Mucosa of stomach (tissue), 1 donor: ENCODE measurements around the gene CD82.

Source experiments
- H3K27me3 ChIP-seq: one replicate; pipeline ENCODE4 v1.7.0; 2013; ENCODE audit warnings: mild to moderate bottlenecking, low read length; ENCODE audit not compliant: control insufficient read depth, insufficient read depth
- H3K36me3 ChIP-seq: one replicate; pipeline ENCODE4 v1.7.0; 2013; ENCODE audit warnings: low read length; ENCODE audit not compliant: control insufficient read depth, insufficient read depth
- H3K4me1 ChIP-seq: one replicate; pipeline ENCODE4 v1.7.0; 2013; ENCODE audit warnings: mild to moderate bottlenecking, low read length; ENCODE audit not compliant: control insufficient read depth, insufficient read depth
- H3K4me3 ChIP-seq: one replicate; pipeline ENCODE4 v1.7.0; 2013; ENCODE audit warnings: low read length
- H3K9ac ChIP-seq: one replicate; pipeline ENCODE4 v1.7.0; 2013; ENCODE audit warnings: mild to moderate bottlenecking, low read length, moderate library complexity
- H3K9me3 ChIP-seq: one replicate; pipeline ENCODE4 v1.7.0; 2013; ENCODE audit warnings: mild to moderate bottlenecking, low read length, moderate library complexity; ENCODE audit not compliant: control insufficient read depth
- donor health status: Pancreatic carcinoma.

Gene CD82

DNA sequence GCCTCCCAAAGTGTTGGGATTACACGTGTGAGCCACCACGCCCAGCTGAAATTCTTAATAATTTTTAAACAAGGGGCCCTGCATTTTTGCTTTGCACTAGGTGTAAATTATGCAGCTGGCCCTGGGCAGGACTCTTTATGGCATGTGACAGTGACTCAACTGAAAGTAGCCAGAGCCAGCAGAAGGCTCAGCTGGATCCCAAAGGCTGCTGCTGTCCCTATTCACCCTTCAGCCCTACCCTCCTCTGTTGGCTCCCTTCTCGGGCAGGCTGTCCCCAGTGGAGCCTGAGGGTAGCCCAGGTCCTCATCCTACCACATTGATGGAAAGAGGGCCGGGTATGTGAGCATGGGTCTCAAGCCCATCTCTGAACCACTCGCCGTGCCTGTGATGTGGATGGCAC, 45.6 kb downstream of the CD82 start:
- Histone ChIP-seq H3K4me1 (peaks cover 69% of the 10 kb centered on the region), H3K9me3 (no peaks in the 10 kb centered on the region), H3K27me3 (no peaks in the 10 kb centered on the region), H3K4me3 (no peak overlapping the region), H3K9ac (no peak overlapping the region), H3K36me3 (peaks cover 6% of the 10 kb centered on the region)

DNA sequence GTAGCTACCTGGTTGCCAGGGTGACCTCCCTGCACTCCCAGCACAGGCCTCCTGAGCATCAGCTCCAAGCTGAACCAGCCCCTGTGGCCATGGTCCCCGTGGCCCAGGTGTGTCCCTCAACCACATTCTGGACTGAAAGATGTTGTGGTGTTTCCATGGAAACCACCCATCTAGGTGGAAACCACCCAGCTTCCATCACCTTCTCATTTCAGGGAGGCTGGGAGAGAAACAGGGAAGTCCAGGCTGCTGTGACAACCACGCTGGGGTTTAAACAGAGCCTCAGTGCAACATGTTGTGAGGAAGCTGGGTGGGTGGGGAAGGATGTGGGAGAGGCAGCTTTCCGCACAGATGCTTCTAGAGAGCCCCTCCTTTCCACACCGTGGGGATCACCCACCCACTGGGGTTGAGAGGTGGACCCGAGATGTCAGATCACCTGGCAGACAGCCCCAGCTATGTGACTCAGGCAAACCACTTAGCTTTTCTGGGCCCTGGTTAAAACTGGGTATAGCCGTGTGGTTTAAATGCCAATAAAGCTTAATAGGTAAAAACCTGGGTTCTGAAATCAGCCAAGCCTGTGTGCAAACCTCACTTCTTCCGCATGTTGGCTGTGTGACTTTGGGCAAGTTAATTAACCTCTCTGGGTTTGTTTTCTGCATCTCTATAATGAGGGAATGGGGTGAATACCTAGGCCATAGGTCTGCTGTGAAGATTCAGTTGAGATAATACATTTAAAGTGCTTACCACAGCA, 46.4 kb downstream of the CD82 start:
- no peaks in the 10 kb centered on the region for H3K27me3 ChIP-seq
- H3K36me3 ChIP-seq: no peaks in the 10 kb centered on the region
- no peak overlapping the region for H3K4me3 ChIP-seq
- peaks cover 69% of the 10 kb centered on the region for H3K4me1 ChIP-seq
- no peak overlapping the region for H3K9ac ChIP-seq
- H3K9me3 ChIP-seq: no peaks in the 10 kb centered on the region

- Histone ChIP-seq H3K4me3 (no peak overlapping the region), H3K9me3 (no peaks in the 10 kb centered on the region), H3K9ac (no peak overlapping the region), H3K4me1 (peaks cover 58% of the 10 kb centered on the region), H3K36me3 (no peaks in the 10 kb centered on the region), H3K27me3 (no peaks in the 10 kb centered on the region)
Measured at GRCh38 chr11:44613153-44613552, 47.7 kb downstream of the CD82 start.

DNA sequence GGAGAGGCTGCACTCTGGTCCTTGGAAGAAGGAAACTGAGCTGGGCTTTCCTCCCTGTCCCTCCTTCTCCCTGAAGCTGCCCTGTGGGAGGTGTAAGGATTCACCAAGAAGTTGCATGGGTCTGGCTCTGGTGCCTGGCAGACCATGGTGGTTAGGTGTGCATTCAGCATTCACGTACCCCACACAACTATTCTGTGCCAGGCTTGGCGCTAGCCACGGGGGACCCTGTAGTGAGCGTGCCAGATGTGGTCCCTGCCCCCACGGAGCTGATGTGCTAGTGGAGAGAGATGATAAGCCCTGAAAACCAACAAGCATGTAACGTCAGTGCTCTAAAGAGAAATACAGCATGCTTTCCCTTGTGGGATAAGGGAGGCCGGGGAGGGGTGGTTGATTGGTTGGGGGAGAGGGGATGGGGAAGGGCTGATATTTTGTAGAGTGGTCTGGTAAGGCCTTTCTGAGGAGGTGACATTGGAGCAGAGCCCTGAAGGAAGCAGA, 48.9 kb downstream of the CD82 start:
- H3K9ac ChIP-seq: no peak overlapping the region
- peaks cover 47% of the 10 kb centered on the region for H3K4me1 ChIP-seq
- H3K27me3 ChIP-seq: no peaks in the 10 kb centered on the region

GRCh38 chr11:44615041-44615755, 49.7 kb downstream of the CD82 start:
- no peaks in the 10 kb centered on the region for H3K36me3 ChIP-seq
- no peaks in the 10 kb centered on the region for H3K27me3 ChIP-seq
- H3K9me3 ChIP-seq: no peaks in the 10 kb centered on the region
- peaks cover 42% of the 10 kb centered on the region for H3K4me1 ChIP-seq
- no peak overlapping the region for H3K4me3 ChIP-seq
- H3K9ac ChIP-seq: no peak overlapping the region

More for the DNA sequence above, 48.9 kb downstream of the CD82 start:
- H3K36me3 ChIP-seq: no peaks in the 10 kb centered on the region
- no peaks in the 10 kb centered on the region for H3K9me3 ChIP-seq
- H3K4me3 ChIP-seq: no peak overlapping the region

DNA sequence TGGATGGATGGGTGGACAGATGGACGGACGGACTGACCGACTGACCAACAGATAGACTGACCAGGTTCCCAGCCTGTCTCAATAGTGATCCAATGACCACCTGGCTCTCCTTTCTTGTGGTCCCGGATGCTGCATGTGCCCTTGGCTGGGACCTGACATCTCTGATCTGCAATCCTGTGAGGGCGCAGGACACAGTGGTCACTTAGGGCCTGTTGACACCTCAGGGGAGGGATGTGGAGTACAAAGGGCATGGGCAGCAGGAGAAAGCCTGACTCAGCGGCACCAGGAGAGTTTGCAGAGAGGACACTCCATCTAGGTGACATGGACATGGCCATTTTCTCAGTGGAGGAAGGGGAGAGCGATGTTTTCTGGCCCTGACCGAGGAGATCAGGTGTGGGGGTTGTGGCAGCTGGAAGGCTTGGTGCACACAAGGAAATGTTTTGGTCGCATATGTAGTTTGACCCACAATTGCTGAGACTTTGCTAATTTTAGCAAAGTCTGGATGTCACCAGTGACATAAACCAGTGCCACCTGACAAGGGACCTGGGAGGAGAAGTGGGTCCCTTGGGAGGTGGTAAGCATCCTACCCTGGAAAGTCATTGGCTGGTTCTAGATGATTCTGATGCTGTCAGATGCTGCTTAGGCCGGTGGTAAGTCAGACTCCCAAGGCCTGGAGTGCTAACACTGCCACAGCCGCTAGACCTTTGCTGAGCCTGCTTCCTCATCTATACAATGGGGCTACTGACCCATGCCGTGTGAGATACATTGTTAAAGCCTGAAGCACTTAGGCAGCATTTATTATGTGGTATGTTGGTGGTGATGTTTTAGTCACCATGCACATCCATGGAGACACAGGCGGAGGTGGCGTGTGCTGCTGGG, 50.7 kb downstream of the CD82 start:
- no peaks in the 10 kb centered on the region for H3K9me3 ChIP-seq
- H3K27me3 ChIP-seq: no peaks in the 10 kb centered on the region
- no peak overlapping the region for H3K9ac ChIP-seq
- H3K4me3 ChIP-seq: no peak overlapping the region
- H3K4me1 ChIP-seq: peaks cover 43% of the 10 kb centered on the region
- H3K36me3 ChIP-seq: no peaks in the 10 kb centered on the region

DNA sequence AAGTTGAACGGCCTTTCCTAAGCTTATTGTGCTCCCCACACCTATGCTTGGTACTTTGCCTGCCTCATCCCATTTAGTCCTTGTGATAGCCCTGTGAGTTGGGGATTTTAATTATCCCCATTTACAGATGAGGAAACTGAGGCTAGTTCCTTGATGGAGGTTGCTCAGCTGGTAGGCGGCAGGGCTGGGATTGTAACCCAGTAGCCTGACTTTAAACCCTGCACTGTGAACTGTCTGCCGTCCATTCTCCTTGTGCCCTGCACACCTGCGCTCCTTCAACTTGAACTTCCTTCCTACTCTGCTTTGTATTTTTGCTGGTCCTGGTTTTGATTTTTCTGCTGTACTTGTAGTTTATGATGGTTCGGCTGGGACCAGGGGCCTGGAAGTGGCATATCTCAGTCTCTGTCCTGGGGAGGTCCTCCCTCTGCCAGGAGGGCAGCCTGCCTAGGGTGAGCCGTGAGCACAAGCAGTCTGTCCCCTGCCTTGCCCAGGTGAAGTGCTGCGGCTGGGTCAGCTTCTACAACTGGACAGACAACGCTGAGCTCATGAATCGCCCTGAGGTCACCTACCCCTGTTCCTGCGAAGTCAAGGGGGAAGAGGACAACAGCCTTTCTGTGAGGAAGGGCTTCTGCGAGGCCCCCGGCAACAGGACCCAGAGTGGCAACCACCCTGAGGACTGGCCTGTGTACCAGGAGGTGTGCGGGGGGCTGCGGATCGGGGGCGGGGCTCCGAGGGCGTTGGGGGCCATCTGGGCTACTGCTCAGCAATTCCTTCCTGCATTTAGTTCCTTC, 52.4 kb downstream of the CD82 start:
- Histone ChIP-seq H3K36me3 (no peaks in the 10 kb centered on the region), H3K9me3 (no peaks in the 10 kb centered on the region), H3K9ac (no peak overlapping the region), H3K27me3 (no peaks in the 10 kb centered on the region), H3K4me1 (peaks cover 44% of the 10 kb centered on the region), H3K4me3 (no peak overlapping the region)

DNA sequence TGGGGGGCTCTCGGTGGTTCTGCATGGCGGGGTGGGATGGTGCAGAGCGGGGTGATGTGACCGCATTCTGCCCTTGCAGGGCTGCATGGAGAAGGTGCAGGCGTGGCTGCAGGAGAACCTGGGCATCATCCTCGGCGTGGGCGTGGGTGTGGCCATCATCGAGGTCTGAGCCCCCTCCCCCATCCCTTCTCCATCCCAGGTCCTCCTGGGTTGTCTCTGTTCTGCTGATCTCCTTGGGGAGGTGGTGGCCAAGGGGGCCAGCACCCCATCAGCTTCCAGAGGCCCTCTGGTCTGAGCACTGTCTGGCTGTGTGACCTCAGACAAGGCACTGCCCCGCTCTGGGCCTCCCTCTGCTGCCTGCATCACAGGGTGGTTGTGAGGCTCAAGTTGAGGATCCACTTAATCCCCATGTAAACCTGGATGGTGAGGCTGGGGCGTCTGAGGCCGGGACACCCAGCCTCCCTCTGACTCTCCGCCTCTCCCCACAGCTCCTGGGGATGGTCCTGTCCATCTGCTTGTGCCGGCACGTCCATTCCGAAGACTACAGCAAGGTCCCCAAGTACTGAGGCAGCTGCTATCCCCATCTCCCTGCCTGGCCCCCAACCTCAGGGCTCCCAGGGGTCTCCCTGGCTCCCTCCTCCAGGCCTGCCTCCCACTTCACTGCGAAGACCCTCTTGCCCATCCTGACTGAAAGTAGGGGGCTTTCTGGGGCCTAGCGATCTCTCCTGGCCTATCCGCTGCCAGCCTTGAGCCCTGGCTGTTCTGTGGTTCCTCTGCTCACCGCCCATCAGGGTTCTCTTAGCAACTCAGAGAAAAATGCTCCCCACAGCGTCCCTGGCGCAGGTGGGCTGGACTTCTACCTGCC, 53.3 kb downstream of the CD82 start:
- Histone ChIP-seq H3K4me1 (peaks cover 34% of the 10 kb centered on the region), H3K4me3 (no peak overlapping the region), H3K9ac (no peak overlapping the region), H3K36me3 (no peaks in the 10 kb centered on the region), H3K9me3 (no peaks in the 10 kb centered on the region), H3K27me3 (no peaks in the 10 kb centered on the region)

- no peaks in the 10 kb centered on the region for H3K27me3 ChIP-seq
- H3K9me3 ChIP-seq: no peaks in the 10 kb centered on the region
- no peaks in the 10 kb centered on the region for H3K36me3 ChIP-seq
- no peak overlapping the region for H3K9ac ChIP-seq
- peaks cover 19% of the 10 kb centered on the region for H3K4me1 ChIP-seq
- no peak overlapping the region for H3K4me3 ChIP-seq
Measured at GRCh38 chr11:44620328-44620725, 54.9 kb downstream of the CD82 start.

DNA sequence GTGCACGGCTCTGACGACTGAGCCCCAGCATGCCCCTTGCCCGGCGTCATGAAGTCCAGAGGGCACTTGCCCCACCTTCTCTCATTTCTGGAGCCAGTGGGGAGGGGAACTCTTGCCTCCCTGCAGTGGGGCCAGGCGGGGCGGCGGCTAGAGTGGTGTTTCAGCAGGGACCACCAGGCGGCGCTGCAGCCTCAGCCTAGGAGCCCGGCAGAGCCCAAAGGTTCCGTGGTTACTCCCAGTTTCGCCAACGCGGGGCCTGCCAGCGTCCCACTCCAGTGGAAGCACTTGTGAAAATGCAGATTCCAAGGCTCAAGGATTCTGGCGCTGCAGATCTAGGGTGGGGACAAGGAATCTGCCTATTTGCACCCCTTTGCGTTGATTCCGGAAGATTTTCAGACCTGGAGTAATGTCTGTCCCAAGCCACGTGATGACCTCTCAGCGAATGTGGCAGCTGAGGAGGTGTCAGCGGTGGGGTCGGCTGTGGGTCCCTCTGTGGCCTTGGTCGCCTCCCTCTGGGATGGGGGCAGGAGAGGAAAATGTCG, 55.7 kb downstream of the CD82 start:
- Histone ChIP-seq H3K9ac (no peak overlapping the region), H3K4me1 (peaks cover 13% of the 10 kb centered on the region)

More for the DNA sequence above, 55.7 kb downstream of the CD82 start:
- H3K36me3 ChIP-seq: no peaks in the 10 kb centered on the region
- no peak overlapping the region for H3K4me3 ChIP-seq
- no peaks in the 10 kb centered on the region for H3K27me3 ChIP-seq
- H3K9me3 ChIP-seq: no peaks in the 10 kb centered on the region
